Stimulated activated CD8-positive, alpha-beta memory T cell treated with anti-CD3 and anti-CD28 coated beads, Interleukin-2, amount 100 ng/mL, for 1 hour (primary cell): ENCODE results near the gene ACACB.
"Not testable (repeated sequence)": the region's sequence is repeated elsewhere in the genome, so short reads cannot be mapped to it uniquely, and the experiment has no call there.

Experiments used
- DNase-seq, 2 donors: peaks; one replicate each; pipeline ENCODE4 v3.0.0-alpha.2; 2020; ENCODE audit warnings: low read depth in 2 of 2

Gene ACACB

GRCh38 chr12:109140560-109140959, 24.2 kb downstream of the ACACB start:
- no peak for DNase-seq

DNA sequence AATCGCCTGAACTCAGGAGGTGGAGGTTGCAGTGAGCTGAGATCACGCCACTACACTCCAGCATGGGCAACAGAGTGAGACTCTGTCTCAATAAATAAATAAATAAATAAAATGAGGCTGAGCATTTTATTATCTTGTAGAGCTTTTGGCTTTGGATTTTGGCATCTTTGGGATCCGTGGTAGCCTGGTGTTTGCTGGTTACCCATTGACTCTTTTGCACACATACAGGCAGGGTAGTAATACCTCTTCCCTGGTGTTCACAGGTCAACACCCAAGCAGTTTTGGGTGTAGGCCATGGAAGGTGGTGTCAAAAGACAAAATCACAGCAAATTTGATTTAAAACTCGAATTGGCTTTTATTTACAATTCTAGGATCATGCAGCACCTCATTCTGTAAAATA, 27.8 kb downstream of the ACACB start:
- DNase-seq = no peak

- DNase-seq = not testable (repeated sequence)
Measured at GRCh38 chr12:109147126-109147525, 30.7 kb downstream of the ACACB start.

- no peak for DNase-seq
Measured at GRCh38 chr12:109147954-109148353, 31.6 kb downstream of the ACACB start.

- no peak for DNase-seq
Measured at GRCh38 chr12:109150124-109150640, 33.8 kb downstream of the ACACB start.

DNA sequence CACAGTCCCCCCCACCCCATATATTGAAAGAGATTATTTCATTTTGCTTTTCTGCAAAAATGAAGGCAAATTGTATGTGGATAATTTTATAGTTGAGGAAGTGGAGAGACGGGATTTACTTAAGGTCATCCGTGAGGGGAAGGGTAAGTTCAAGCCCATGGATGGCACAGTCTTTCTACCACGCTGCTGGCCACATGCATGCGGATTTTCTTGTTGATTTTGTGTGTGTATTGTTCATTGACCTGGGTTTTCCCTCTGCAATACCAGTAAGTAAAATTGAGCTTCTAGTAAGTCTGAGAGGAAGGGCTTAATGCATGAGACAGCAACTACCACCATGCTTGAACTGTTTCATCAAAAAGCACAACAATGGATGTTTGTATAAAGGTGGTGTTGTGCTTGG, 35.1 kb downstream of the ACACB start:
- no peak for DNase-seq

DNA sequence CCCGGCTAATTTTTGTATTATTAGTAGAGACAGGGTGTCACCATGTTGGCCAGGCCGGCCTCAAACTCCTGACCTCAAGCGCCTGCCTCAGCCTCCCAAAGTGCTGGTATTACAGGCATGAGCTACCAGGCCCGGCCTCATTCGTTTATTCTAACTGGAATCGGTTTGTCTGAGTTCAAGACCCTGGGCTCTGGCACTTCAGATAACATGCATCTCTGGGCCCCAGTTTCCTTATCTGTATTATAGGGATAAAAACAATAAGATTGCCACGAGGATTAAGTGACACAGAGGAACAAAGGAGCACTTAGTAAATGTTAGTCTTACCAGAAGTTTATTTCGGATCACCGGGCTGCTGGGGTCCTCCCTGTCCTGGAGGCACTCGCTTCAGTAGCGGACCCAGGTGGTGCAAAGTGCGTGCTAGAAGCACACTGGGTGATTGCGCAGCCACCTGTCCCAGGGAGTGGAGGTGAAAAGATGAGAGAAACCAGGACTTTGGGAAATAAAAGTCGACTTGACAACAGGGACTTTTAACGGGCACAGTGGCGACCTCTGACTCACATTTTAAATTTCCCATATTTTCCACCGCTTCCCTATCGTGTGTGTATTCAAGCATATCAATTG, 37.5 kb downstream of the ACACB start:
- DNase-seq = no peak

GRCh38 chr12:109154451-109155438, 38.4 kb downstream of the ACACB start:
- peak; percentile 63 to 69 for DNase-seq

DNA sequence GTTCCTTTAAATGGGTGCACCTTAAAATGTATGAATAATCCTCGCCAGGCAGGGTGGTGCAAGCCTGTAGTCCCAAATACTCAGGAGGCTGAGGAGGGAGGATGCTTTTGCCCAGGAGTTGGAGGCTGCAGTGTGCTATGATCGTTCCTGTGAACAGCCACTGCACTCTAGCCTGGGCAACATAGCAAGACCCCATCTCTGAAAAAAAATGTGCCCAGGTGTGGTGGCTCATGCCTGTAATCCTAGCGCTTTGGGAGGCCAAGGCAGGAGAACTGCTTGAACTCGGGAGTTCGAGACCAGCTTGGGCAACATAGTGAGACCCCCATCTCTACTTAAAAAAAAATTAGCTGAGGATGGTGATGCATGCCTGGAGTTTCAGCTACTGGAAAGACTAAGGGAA, 39.6 kb downstream of the ACACB start:
- no peak for DNase-seq

GRCh38 chr12:109156586-109156985, 40.2 kb downstream of the ACACB start:
- no peak for DNase-seq

- DNase-seq = no peak
Measured at GRCh38 chr12:109157986-109158385, 41.6 kb downstream of the ACACB start.

- DNase-seq = no peak
Measured at GRCh38 chr12:109160433-109160832, 44.0 kb downstream of the ACACB start.

DNA sequence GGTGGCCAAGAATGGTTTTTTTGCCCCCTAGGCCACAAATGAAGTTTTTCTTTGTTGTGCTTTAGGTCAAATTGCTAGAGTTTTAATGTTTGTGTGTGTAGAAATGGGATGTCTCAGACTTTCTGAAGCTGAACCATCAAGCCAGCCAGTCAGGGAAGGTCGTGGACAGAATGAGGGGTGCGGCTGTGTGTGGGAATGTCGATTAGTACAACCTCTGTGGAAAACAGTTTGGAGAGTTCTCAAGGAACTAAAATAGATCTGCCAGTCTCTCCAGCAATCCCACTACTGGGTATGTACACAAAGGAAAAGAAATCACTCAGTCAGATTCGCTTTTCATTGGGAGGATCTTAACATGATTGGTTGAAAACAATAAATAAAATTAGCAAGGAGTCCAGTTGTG, 44.5 kb downstream of the ACACB start:
- no peak for DNase-seq

DNA sequence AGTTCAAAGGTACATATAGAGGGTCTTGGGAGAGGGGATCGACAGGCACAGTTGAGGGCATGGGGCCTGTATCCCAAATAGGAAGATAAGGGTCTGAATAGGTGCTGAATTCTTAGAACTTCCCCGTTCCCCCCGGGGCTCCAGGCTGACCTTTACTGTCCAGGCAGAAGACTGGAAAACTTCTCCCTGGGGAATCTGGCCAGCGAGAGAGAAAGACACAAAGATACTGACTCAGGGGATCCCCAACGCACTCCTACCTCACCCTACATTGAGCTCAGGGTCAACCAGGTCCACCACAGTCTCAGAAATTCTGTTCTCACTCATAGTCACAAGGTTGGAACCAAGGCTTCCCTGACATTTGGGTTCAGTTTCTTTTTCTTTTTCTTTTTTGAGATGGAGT, 46.2 kb downstream of the ACACB start:
- no peak for DNase-seq

- DNase-seq = no peak
Measured at GRCh38 chr12:109163167-109163566, 46.8 kb downstream of the ACACB start.

- DNase-seq = no peak
Measured at GRCh38 chr12:109165599-109165998, 49.2 kb downstream of the ACACB start.

GRCh38 chr12:109166371-109166770, 50.0 kb downstream of the ACACB start:
- no peak for DNase-seq

DNA sequence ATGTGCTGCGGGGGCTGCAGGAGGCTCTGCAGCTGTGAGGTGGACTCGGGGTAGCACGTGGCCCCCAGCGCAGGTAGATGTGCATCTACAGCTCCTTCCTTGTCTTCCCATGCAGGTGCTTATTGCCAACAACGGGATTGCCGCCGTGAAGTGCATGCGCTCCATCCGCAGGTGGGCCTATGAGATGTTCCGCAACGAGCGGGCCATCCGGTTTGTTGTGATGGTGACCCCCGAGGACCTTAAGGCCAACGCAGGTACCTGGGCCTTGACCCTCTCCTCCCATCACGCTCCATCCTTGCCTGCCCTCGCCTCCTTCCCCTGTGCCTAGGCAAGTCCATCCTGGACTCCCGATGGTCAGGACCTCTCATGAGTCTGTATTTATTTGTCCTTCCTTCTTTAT, 51.4 kb downstream of the ACACB start:
- DNase-seq = no peak

DNA sequence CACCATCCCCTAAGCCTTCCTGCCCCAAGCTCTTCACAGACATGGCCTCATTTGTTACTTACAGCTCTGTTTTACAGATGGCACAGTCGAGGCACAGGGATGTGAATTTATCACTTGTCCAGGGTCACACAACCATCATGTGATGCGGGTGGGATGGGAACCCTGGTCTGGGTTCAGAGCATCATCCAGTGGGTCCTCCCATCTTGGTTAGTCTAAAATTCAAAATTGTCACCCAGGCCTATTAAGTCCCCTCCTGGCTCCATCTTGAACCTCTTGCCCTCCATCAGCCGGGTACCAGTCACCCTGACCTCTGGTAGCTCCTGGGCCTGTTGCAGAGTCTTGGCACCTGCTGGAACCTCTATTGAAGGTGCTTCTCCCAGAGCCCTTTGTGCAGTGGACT, 52.9 kb downstream of the ACACB start:
- no peak for DNase-seq

DNA sequence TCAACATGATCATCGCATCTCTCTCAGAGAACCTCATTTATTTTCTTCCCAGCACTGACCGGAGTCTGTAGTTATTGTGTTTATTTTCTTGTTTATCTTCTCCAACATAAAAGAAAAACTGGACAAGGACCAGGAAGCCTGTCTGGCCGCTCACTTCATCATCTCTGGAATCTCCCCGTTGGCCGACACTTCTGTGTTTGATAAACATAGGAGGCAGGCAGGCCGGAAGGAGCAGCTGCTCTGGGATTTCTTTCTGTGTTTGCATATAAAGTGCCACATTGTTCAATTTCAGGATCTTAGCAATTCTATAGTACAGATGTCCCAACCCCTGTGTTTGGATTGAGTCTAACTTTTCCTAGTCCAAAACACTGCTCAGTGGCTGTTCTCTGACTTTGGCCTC, 53.3 kb downstream of the ACACB start:
- no peak for DNase-seq

DNA sequence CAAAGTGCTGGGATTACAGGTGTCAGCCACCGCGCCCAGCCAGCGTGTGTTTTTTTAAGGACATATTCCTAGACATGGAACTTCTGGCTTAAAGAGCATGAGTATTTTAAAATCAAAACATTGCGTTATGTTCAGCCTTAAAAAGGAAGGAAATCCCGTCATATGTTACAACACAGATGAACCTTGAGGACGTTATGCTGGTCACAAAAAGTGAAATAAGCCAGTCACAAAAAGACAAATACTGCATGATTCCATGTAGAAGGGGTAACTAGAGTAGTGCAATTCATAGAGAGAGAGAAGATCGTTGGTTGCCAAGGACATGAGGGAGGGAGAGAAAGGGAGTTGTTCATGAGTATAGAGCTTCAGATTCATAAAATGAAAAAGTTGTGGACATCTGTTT, 53.9 kb downstream of the ACACB start:
- DNase-seq = no peak

DNA sequence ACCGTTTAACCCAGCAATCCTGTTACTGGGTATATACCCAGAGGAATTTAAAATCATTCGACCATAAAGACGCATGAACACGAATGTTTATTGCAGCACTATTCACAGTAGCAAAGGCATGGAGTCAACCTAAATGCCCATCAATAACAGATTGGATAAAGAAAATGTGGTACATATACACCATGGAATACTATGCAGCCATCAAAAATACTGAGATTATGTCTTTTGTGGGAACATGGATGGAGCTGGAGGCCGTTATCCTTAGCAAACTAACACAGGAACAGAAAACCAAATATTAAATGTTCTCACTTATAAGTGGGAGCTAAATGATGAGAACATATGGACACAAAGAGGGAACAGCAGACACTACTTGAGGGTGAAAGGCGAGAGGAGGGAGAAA, 56.4 kb downstream of the ACACB start:
- not testable (repeated sequence) for DNase-seq
